ENCODE data around the gene NAA11.
"Not testable (repeated sequence)": the region's sequence is repeated elsewhere in the genome, so short reads cannot be mapped to it uniquely, and the experiment has no call there.

Gene NAA11

GRCh38 chr4:79308137-79308536 is 17.7 kb downstream of the NAA11 start:
- no peak for DNase-seq (ENCODE audit: low read depth in 2 of 2)

DNA sequence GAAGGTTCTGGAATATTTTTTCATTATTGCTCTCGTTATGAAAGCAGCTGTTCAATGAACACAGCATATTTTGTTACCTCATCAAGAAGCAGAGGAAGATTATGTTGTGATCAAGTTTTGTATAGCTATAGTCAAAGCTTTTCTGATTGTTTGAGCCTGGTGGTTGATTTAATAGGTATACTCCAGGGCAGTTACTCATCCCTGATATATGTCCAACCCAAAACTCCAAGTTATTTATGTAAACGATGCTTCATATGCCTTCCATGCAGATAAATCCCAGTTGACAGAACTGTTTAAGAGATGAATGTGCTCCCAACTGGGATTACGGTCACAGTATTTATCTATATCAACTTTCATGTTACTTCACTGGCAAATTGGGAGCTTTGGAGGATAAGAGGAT is 19.1 kb downstream of the NAA11 start:
- DNase-seq (ENCODE audit: low read depth in 2 of 2), result no peak

- DNase-seq (ENCODE audit: low read depth in 2 of 2), result no peak
These were observed 25.6 kb downstream of the NAA11 start for GRCh38 chr4:79300280-79300679.

DNA sequence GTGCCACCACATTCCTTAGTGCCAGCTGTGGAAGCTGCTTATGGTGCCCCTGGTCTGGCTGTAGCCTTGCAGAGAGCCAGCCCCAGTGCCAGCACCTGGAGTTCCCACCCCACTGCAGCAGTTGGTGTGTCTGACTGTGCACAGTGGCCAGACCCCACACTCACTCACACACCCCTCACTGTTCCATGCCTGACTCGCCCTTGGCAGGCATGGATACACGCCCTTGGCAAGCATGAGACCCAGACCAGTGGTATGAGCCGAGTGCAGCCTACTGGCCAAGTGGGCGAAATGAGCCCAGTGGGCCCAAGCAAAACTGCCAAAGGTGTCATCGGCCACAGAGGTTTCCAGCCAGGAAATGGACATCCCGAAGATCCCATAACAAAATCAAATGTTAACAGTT is 27.4 kb downstream of the NAA11 start:
- no peak for DNase-seq (ENCODE audit: low read depth in 2 of 2)

GRCh38 chr4:79298027-79298426 is 27.8 kb downstream of the NAA11 start:
- no peak for DNase-seq (ENCODE audit: low read depth in 2 of 2)

- DNase-seq (ENCODE audit: low read depth in 2 of 2), result no peak
These were observed 28.4 kb downstream of the NAA11 start for GRCh38 chr4:79297479-79297878.

DNA sequence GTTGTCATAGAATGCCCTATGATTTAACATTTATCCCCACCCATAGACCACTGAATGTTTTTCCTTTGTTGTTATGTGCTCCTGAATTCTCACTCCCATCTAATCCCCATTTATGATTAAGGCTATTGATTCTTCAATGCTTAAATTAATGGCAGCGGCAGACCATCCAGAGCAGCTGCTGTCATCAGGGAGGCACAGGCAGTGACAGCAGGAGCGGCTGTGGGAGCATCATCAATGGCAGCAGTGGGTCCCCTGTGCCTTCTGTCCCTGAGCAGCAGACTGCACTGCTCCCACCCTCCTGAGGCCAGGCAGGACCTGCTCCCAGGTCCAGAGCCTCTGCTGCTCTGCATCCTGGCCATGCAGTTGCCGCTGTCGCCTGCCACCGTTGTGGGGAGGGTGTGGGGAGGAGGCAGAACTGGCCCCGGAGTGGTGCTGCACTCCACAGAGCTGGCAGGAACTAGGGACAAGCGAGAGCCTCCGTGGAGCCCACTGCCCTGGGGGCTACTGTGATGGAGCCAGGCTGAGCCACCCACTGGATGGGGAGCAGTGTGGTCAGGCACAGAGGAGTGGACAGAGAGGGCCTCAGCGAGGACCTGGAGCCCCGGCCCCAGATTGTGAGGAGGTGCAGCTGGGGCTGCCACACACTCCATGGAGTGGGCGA is 29.0 kb downstream of the NAA11 start:
- no peak for DNase-seq (ENCODE audit: low read depth in 2 of 2)

- DNase-seq (ENCODE audit: low read depth in 2 of 2), result no peak
These were observed 30.8 kb downstream of the NAA11 start for GRCh38 chr4:79295086-79295485.

DNA sequence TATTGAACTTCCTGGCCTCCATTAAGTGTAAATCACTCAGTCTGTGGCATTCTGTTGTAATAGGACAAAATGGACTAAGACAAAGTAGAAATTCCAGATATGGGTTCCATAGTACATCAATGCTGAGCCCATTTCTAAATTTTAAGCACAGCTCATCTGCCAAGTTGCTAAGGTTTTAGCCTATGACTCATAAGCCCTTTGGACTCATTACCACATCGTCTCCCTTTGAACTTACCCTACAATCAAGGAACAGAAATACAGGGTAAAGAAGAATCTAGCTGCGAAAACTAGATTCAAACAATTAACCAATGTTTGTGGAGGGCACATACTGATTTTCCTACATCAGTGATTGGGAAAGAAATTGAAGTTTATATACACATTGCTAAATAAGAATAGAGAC is 31.8 kb downstream of the NAA11 start:
- no peak for DNase-seq (ENCODE audit: low read depth in 2 of 2)

GRCh38 chr4:79292008-79292407 is 33.9 kb downstream of the NAA11 start:
- DNase-seq (ENCODE audit: low read depth in 2 of 2), result no peak

DNA sequence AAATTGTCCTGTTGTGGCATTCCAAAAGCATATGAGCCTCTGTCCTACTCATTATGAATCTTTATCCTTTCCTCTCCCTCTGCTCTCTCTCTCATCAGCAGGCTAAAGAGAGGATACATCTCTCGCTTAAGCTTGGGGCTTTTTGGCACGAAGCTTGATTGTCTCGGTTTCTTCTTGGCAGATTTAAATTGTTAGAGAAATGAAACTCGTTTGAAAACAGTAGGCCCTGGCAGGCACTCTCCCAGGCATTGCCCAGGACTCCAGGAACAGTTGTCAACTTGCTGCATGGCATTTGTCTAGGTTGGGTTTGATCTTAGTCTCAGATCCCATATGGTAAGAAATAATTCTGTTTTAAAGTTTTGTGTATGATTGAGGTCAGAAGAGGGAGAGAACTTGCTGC is 35.5 kb downstream of the NAA11 start:
- no peak for DNase-seq (ENCODE audit: low read depth in 2 of 2)

DNA sequence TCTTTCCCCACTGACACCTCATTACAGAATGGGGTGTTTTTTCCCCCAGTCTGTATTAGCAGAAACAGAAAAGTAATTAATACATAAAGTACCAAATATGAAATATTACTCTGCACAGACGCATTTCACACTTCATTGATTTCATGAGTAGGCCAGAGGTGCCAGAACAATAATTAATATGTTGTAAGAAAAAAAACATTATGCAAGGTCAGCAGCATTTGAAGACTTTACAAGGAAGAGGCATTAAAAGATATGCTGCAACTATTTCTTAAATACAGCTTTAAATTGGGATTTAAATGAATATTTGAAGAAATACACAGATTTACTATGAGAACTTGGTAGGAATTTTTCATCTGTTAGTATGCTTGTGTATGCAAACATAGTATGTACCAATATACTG is 37.7 kb downstream of the NAA11 start:
- no peak for DNase-seq (ENCODE audit: low read depth in 2 of 2)

- no peak for DNase-seq (ENCODE audit: low read depth in 2 of 2)
These were observed 38.1 kb downstream of the NAA11 start for GRCh38 chr4:79287718-79288117.

- DNase-seq (ENCODE audit: low read depth in 2 of 2), result no peak
These were observed 38.8 kb downstream of the NAA11 start for GRCh38 chr4:79287076-79287475.

GRCh38 chr4:79281566-79282359 is 44.1 kb downstream of the NAA11 start:
- DNase-seq (ENCODE audit: low read depth in 2 of 2), result no peak

DNA sequence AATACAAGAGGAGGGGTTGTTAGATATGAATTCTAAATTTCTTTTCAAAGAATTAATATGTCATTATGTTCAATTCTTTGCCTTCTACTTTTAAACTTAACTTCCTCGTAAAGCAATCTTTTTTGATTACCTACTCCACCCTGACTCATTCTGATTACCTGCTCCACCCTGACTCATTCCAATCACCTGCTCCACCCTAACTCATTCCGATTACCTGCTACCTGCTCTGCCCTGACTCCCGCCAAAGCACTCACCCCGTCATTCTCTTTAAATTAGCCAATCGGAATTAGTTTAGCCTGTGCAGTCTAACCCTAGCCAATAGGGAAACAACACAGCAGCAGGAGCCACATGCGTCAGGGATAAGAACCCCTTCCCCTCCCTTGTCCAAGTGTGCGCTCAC is 48.4 kb downstream of the NAA11 start:
- DNase-seq (ENCODE audit: low read depth in 2 of 2), result not testable (repeated sequence)

GRCh38 chr4:79273915-79274314 is 51.9 kb downstream of the NAA11 start:
- DNase-seq (ENCODE audit: low read depth in 2 of 2), result no peak

DNA sequence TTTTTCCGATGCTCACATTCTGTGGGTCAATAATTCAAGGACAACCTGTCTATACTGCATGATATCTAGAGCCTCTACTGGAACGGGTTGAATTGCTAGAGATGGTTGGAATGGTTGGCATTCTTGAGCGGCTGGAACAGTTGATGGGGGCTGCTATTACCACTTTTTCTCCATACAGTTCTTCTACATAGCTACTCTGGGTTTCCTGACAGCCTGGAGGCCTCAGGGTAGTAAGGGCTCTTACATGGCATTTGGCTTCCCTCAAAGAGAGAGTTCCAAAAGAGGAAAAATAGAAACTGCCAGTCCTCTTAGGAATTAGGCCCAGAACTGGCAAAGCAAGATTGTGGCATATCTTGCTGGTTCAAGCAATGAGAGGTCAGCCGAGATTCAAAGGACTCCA is 53.1 kb downstream of the NAA11 start:
- no peak for DNase-seq (ENCODE audit: low read depth in 2 of 2)

DNA sequence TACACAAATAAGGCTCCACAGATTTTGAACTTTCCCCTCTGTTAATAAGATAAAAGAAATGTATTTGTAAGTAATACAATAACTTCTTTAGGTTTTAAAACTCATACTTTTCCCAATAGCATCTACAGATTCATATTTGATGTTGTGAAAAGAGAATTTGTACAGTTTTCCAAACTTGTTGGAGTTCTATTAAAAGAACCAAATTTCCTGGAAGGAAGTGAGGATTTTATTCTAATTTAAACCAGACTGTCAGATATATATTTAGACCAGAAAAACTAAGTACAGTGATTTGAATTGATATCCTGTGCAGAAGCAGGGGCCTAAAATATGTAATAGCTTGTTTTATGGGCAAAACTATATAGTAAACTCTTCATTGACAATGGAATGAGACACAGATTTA is 53.7 kb downstream of the NAA11 start:
- DNase-seq (ENCODE audit: low read depth in 2 of 2), result no peak

DNA sequence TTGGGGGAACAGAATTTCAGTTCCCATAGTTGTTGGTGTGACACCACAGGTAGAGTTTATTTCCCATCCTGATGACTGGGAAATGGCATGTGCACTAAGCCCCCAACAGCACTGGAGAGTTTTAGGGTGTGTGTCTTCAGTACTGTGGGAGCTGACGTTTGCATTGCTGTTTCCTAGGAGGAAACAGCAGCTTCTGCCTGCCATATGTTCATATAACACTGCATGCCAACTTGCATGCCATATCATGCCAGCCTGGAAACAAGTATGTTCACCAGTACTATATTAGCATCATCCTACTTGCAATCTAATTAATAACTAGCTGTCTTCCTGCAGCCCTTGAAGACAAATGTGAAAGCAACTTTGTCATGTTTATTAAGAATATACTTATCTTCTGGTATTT is 58.2 kb downstream of the NAA11 start:
- DNase-seq (ENCODE audit: low read depth in 2 of 2), result no peak
